GM23338 (cell line): ENCODE measurements around the gene ACOT11. TPM values are rescaled to one million over a fixed set of nuclear protein-coding genes. Genes with fewer than 3 reads are reported as not detected.

Experiments
- ATAC-seq: fragments of 200-7000 bp; cut with Tn5 transposase; 3 replicates; pipeline ENCODE4 v1.9.1; 2020
- DNase-seq: peaks from one replicate; pipeline ENCODE4 v3.0.0-alpha.2; 2015; ENCODE audit warnings: low spot score
- H2AFZ ChIP-seq: fragments of 200-600 bp; sonication (generic); 2 replicates; pipeline ENCODE4 v1.8.0; 2016; ENCODE audit warnings: antibody characterized with exemption, mild to moderate bottlenecking, moderate library complexity
- H3F3A ChIP-seq: fragments of 200-600 bp; sonication (generic); replicated peaks from 2 replicates; pipeline ENCODE4 v1.8.0; 2017; ENCODE audit warnings: antibody characterized with exemption, mixed run types, low read depth
- H3K27ac ChIP-seq: fragments of 200-600 bp; sonication (generic); 2 replicates; pipeline ENCODE4 v1.6.1; 2016; ENCODE audit warnings: low read depth
- H3K27me3 ChIP-seq: fragments of 200-600 bp; sonication (generic); 2 replicates; pipeline ENCODE4 v1.8.0; 2016; ENCODE audit warnings: mild to moderate bottlenecking, mixed run types, moderate library complexity; ENCODE audit not compliant: insufficient read depth
- H3K36me3 ChIP-seq: fragments of 200-600 bp; sonication (generic); 2 replicates; pipeline ENCODE4 v1.8.0; 2016; ENCODE audit warnings: mild to moderate bottlenecking; ENCODE audit not compliant: insufficient read depth
- H3K4me1 ChIP-seq: fragments of 200-600 bp; sonication (generic); 2 replicates; pipeline ENCODE4 v1.8.0; 2016; ENCODE audit warnings: mild to moderate bottlenecking, moderate library complexity; ENCODE audit not compliant: insufficient read depth
- H3K4me2 ChIP-seq: fragments of 200-600 bp; sonication (generic); 2 replicates; pipeline ENCODE4 v1.7.1; 2017; ENCODE audit warnings: mixed run types
- H3K4me3 ChIP-seq: fragments of 200-600 bp; sonication (generic); 2 replicates; pipeline ENCODE4 v1.6.1; 2016; ENCODE audit warnings: mixed run types
- H3K79me2 ChIP-seq: fragments of 200-600 bp; sonication (generic); replicated peaks from 2 replicates; pipeline ENCODE4 v1.8.0; 2017; ENCODE audit warnings: mild to moderate bottlenecking; ENCODE audit not compliant: insufficient read depth
- H3K9me2 ChIP-seq: fragments of 200-600 bp; sonication (generic); 2 replicates; pipeline ENCODE4 v1.8.0; 2017; ENCODE audit not compliant: insufficient read depth
- H4K20me1 ChIP-seq: fragments of 200-600 bp; sonication (generic); replicated peaks from 2 replicates; pipeline ENCODE4 v1.8.0; 2017; ENCODE audit warnings: mild to moderate bottlenecking; ENCODE audit not compliant: insufficient read depth
- H3K27ac Mint-ChIP-seq: 2 replicates; pipeline ENCODE4 v1.8.0; 2020; ENCODE audit warnings: inconsistent platforms, mild to moderate bottlenecking, moderate library complexity, mixed read lengths
- H3K27me3 Mint-ChIP-seq: 3 replicates; pipeline ENCODE4 v1.8.0; 2022; ENCODE audit warnings: low read depth, mild to moderate bottlenecking, moderate library complexity, mixed read lengths, inconsistent platforms; ENCODE audit not compliant: insufficient read depth, poor library complexity
- H3K36me3 Mint-ChIP-seq: 3 replicates; pipeline ENCODE4 v1.8.0; 2021; ENCODE audit warnings: low read depth, mild to moderate bottlenecking, inconsistent platforms, moderate library complexity, mixed read lengths
- H3K4me1 Mint-ChIP-seq: 3 replicates; pipeline ENCODE4 v1.8.0; 2020; ENCODE audit warnings: mild to moderate bottlenecking, inconsistent platforms, mixed read lengths
- H3K4me3 Mint-ChIP-seq: 3 replicates; pipeline ENCODE4 v1.8.0; 2021; ENCODE audit warnings: moderate library complexity, mild to moderate bottlenecking, inconsistent platforms, mixed read lengths
- H3K9me3 Mint-ChIP-seq: 3 replicates; pipeline ENCODE4 v1.8.0; 2020; ENCODE audit warnings: moderate library complexity, mild to moderate bottlenecking, inconsistent platforms, mixed read lengths
- CREB1 ChIP-seq: fragments of 250-450 bp; sonication (Bioruptor Pico); IDR thresholded peaks from 2 replicates; pipeline ENCODE4 v1.5.0; 2020; ENCODE audit warnings: low read depth, mild to moderate bottlenecking, moderate library complexity
- ETS1 ChIP-seq: IDR thresholded peaks from 2 replicates; pipeline ENCODE4 v1.6.1; 2016; ENCODE audit warnings: antibody characterized with exemption
- EZH2 ChIP-seq: fragments of 200-600 bp; sonication (generic); IDR thresholded peaks from one replicate; pipeline ENCODE4 v1.8.0; 2017; ENCODE audit warnings: antibody characterized with exemption, mild to moderate bottlenecking, low read depth; ENCODE audit not compliant: unreplicated experiment
- EZH2phosphoT487 ChIP-seq: fragments of 200-600 bp; sonication (generic); IDR thresholded peaks from one replicate; pipeline ENCODE4 v1.8.1; 2018; ENCODE audit warnings: antibody characterized with exemption; ENCODE audit not compliant: unreplicated experiment
- JUNB ChIP-seq: IDR thresholded peaks from one replicate; pipeline ENCODE4 v1.6.1; 2016; ENCODE audit warnings: antibody characterized with exemption; ENCODE audit not compliant: unreplicated experiment
- NANOG ChIP-seq: IDR thresholded peaks from 2 replicates; pipeline ENCODE4 v1.6.1; 2016; ENCODE audit warnings: antibody characterized with exemption, borderline replicate concordance
- POLR2AphosphoS5 ChIP-seq: IDR thresholded peaks from 2 replicates; pipeline ENCODE4 v1.6.1; 2016; ENCODE audit warnings: antibody characterized with exemption, low read depth
- REST ChIP-seq: IDR thresholded peaks from one replicate; pipeline ENCODE4 v1.6.1; 2018; ENCODE audit warnings: antibody characterized with exemption; ENCODE audit not compliant: unreplicated experiment
- STAT1 ChIP-seq: IDR thresholded peaks from one replicate; pipeline ENCODE4 v1.6.1; 2016; ENCODE audit warnings: antibody characterized with exemption; ENCODE audit not compliant: unreplicated experiment
- ZNF114 ChIP-seq: fragments of 250-450 bp; sonication (Bioruptor Pico); IDR thresholded peaks from 2 replicates; pipeline ENCODE4 v1.5.0; 2020; ENCODE audit warnings: mild to moderate bottlenecking, moderate library complexity
- ZNF331 ChIP-seq: fragments of 250-450 bp; sonication (Bioruptor Pico); IDR thresholded peaks from 2 replicates; pipeline ENCODE4 v1.5.0; 2020; ENCODE audit warnings: low read depth, mild to moderate bottlenecking, moderate library complexity
- ZNF462 ChIP-seq: fragments of 250-450 bp; sonication (Bioruptor Pico); IDR thresholded peaks from 2 replicates; pipeline ENCODE4 v1.5.0; 2020; ENCODE audit warnings: mild to moderate bottlenecking, moderate library complexity
- polyA plus RNA-seq: library from polyadenylated mRNA; unstranded; fragments of >200 nt; fragmentation: Nextera tagmentation; extraction: Ambion mirVana; gene quantifications from 2 replicates; pipeline ENCODE4 v1.2.1, GENCODE V29; 2016
- total RNA-seq: library from RNA; depleted of rRNA; stranded (reverse); fragments of >200 nt; shearing (Covaris generic); gene quantifications from 2 replicates; pipeline ENCODE4 v1.2.3, GENCODE V29; 2014
- TF ChIP-seq, protein P1 (sequence below), 2 experiments: fragments of 200-600 bp in 1 of 2; sonication (generic) in 1 of 2; conservative IDR thresholded peaks; 2 replicates each; pipeline versions ENCODE4 v1.5.1 to v1.6.1; 2016 to 2017; ENCODE audit warnings: antibody characterized with exemption in 2 of 2, low read depth in 2 of 2, mild to moderate bottlenecking in 2 of 2, moderate library complexity in 1 of 2

The ACOT11 gene
- total and polyA plus RNA-seq, 2 experiments from 2014 or later = 1.6 to 2.7 TPM

DNA sequence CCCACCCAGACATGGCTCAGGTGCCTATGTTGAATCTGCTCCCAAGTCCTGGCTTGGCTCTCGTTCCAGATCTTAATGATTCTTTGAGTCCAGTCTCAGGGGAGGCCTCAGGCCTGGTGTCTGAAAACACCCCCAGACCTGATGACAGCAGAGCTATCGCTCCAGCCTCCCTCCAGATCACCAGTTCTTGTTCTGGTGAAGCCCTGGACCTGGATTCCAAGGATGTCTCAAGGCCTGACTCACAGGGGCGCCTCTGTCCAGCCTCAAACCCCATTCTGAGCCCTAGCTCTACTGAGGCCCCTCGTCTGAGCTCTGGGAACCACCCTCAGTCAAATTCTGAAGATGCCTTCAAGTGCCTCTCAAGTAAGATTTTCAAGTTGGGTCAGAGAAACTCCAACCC is 105.0 kb downstream of the ACOT11 start:
- Histone ChIP-seq H3K36me3 (no peaks in the 10 kb centered on the region), H2AFZ (no peak overlapping the region), H3F3A (no peaks in the 10 kb centered on the region), H3K4me3 (no peak overlapping the region), H3K27ac (no peak overlapping the region), H3K4me1 (no peaks in the 10 kb centered on the region), H3K9me2 (no peaks in the 10 kb centered on the region), H3K79me2 (no peaks in the 10 kb centered on the region), H3K27me3 (no peaks in the 10 kb centered on the region), H3K4me2 (no peak overlapping the region), H4K20me1 (no peaks in the 10 kb centered on the region)
- H3K4me1 Mint-ChIP-seq = peaks cover 4% of the 10 kb centered on the region; the same call in 1 of the 3 replicates
- H3K36me3 Mint-ChIP-seq = no peaks in the 10 kb centered on the region
- peaks cover 3% of the 10 kb centered on the region; the same call in 2 of the 3 replicates for H3K9me3 Mint-ChIP-seq
- H3K4me3 Mint-ChIP-seq = no peak overlapping the region
- ATAC-seq (no peak), DNase-seq (no peak)
- H3K27ac Mint-ChIP-seq = no peak overlapping the region
- peaks cover 15% of the 10 kb centered on the region for H3K27me3 Mint-ChIP-seq
- TF ChIP-seq ZNF331 (CRISPR knock-in tag) (no peak), JUNB (no peak), ZNF114 (CRISPR knock-in tag) (no peak), POLR2AphosphoS5 (no peak), NANOG (no peak), REST (no peak), CREB1 (CRISPR knock-in tag) (no peak), ETS1 (no peak), EZH2 (no peak), ZNF462 (CRISPR knock-in tag) (no peak), EZH2phosphoT487 (no peak), STAT1 (no peak)
- TF ChIP-seq, protein P1, sequence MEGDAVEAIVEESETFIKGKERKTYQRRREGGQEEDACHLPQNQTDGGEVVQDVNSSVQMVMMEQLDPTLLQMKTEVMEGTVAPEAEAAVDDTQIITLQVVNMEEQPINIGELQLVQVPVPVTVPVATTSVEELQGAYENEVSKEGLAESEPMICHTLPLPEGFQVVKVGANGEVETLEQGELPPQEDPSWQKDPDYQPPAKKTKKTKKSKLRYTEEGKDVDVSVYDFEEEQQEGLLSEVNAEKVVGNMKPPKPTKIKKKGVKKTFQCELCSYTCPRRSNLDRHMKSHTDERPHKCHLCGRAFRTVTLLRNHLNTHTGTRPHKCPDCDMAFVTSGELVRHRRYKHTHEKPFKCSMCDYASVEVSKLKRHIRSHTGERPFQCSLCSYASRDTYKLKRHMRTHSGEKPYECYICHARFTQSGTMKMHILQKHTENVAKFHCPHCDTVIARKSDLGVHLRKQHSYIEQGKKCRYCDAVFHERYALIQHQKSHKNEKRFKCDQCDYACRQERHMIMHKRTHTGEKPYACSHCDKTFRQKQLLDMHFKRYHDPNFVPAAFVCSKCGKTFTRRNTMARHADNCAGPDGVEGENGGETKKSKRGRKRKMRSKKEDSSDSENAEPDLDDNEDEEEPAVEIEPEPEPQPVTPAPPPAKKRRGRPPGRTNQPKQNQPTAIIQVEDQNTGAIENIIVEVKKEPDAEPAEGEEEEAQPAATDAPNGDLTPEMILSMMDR (conservative IDR thresholded peaks at IDR 0.05; ENCODE audit: low read depth in 2 of 2) = no peak
